Measurements from ENCODE around the gene COIL.

Gene COIL

GRCh38 chr17:56910509-56911235 lies 50.2 kb downstream of the COIL start:
- no peak for DNase-seq (ENCODE audit: low read depth in 1 of 2, low spot score in 1 of 2)

DNA sequence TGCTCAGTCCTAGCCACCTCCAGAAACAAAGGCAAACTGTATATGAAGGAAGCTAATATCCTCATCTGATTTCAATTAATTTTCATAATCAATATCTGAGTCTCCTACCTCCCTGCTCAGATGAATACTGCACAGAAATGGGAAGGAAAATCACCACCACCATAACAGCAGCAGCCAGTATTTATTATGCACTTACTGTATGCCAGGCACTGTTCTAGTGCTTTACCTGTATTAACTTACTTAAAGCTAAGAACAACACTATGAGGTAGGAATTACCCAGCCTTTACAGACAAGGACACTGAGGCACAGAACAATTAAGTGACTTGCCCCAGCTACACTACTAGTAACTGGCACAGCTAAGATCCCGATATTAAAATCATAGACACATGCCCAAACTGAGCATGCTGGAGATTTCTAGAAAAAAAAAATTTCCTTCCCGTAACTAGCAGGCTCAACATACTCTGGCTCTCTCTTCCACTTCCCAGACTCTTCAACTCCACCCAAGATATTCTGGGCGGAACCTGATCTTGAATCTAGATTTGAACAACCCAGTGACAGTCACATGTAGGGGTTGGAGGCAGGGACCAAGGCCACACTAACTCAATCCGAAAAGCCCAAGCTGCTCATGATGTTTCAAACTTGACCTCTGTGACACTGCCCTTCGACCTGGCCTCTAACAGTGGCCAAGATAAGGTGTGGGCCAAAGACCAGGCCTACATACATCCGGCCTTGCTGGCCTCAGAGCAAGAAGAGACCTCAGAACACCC lies 50.9 kb downstream of the COIL start:
- DNase-seq (ENCODE audit: low read depth in 1 of 2, low spot score in 1 of 2), result no peak

GRCh38 chr17:56908001-56908542 lies 52.8 kb downstream of the COIL start:
- DNase-seq (ENCODE audit: low read depth in 1 of 2, low spot score in 1 of 2), result no peak

- no peak for DNase-seq (ENCODE audit: low read depth in 1 of 2, low spot score in 1 of 2)
Observed at GRCh38 chr17:56903560-56903959, 57.3 kb downstream of the COIL start.

DNA sequence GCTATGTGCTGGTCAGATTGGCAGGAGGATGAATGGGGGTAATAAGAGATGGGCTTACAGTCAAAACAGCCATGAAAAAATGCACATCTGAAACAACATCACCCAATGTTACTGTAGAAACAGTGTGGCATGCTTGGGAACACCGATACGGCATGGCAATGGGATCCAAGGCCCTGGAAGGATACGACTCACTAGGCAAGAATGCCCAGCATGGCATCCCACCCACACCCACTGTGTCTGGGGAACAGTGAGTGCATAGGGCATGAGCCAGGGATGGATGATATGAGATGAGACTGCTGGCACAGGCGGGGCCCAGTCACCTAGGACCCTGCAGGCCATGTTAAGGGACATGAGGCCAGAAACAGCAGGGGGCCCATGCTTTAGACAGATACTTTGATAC lies 58.5 kb downstream of the COIL start:
- DNase-seq (ENCODE audit: low read depth in 1 of 2, low spot score in 1 of 2), result no peak

- DNase-seq (ENCODE audit: low read depth in 1 of 2, low spot score in 1 of 2), result no peak
Observed at GRCh38 chr17:56899403-56899802, 61.4 kb downstream of the COIL start.

GRCh38 chr17:56898874-56899273 lies 62.0 kb downstream of the COIL start:
- no peak for DNase-seq (ENCODE audit: low read depth in 1 of 2, low spot score in 1 of 2)

GRCh38 chr17:56897646-56898424 lies 63.0 kb downstream of the COIL start:
- no peak for DNase-seq (ENCODE audit: low read depth in 1 of 2, low spot score in 1 of 2)

- no peak for DNase-seq (ENCODE audit: low read depth in 1 of 2, low spot score in 1 of 2)
Observed at GRCh38 chr17:56896968-56897359, 63.9 kb downstream of the COIL start.

DNA sequence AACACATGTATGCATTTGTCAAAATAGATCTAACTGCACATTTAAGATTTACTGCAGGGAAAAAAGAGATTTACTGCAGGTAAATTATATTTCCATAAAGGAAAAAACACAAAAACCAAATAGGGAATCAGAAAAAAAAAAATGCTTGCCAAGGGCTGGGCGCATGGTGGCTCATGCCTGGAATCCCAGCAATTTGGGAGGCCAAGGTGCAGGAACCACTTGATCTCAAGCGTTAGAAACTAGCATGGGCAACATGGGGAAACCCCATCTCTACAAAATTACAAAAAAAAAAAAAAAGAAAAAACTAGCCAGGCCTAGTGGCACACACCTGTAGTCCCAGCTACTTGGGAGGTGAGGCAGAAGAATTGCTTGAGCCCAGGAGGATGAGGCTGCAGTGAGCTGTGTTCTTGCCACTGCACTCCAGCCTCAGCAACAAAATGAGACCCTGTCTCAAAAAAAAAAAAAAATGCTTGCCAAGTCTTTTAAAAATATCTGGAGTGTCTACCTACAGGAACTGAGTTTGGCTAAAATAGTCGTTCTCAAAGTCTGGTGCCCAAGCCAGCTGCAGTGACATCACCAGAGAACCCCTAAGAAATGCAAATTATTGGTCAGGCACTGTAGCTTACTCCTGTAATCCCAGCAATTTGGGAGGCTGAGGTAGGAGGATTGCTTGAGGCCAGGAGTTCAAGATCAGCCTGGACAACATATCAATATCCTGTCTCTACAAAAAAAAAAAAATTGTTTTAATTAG lies 64.5 kb downstream of the COIL start:
- no peak for DNase-seq (ENCODE audit: low read depth in 1 of 2, low spot score in 1 of 2)

DNA sequence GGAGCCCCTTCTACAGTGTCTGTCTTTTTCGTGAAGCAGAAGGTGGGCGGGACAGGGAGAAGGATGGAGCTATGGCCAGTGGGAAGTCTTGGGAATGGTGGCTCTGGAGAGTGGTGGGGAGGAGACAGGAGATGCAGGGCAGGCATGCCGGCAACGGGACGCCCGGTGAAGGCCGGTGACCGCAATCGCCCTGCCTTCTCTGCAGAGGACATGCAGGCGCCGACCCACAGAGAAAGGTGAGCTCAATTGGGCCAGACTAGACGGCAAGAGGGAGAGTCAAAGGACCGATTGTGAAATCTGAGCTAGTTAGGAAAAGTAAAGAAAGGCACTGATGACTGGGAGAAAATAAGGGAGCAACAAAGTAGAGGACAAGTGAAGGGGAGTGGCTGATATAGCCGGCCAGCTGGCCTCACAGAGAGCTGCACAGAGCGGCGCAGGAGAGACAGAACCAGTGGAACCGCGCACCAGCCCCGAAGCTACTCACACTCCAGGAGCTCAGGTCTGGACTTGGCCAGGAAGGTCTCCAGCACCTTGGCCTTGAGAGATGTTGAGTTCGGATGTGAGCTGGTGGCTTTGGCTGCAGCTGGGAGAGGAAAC lies 65.9 kb downstream of the COIL start:
- DNase-seq (ENCODE audit: low read depth in 1 of 2, low spot score in 1 of 2), result no peak

- DNase-seq (ENCODE audit: low read depth in 1 of 2, low spot score in 1 of 2), result no peak
Observed at GRCh38 chr17:56893503-56893902, 67.3 kb downstream of the COIL start.

DNA sequence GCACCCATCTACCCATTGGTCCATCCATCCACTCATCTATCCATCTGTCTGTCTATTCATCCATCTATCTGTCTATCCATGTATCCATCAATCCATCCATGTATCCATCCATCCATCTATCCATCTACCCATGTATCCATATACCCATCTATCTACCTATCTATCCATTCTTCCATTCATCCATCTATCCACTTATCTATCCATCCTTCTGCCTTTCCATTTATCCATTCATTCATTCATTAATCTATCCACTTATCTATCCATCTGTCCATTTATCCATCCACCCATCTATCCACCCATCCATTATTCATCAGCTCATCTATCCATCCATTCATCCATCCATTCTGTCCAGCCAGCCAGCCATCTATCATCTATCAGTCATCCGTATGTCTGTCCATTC lies 68.5 kb downstream of the COIL start:
- no peak for DNase-seq (ENCODE audit: low read depth in 1 of 2, low spot score in 1 of 2)

- DNase-seq (ENCODE audit: low read depth in 1 of 2, low spot score in 1 of 2), result peak; percentile 16 to 54
Observed at GRCh38 chr17:56891751-56892150, 69.1 kb downstream of the COIL start.

DNA sequence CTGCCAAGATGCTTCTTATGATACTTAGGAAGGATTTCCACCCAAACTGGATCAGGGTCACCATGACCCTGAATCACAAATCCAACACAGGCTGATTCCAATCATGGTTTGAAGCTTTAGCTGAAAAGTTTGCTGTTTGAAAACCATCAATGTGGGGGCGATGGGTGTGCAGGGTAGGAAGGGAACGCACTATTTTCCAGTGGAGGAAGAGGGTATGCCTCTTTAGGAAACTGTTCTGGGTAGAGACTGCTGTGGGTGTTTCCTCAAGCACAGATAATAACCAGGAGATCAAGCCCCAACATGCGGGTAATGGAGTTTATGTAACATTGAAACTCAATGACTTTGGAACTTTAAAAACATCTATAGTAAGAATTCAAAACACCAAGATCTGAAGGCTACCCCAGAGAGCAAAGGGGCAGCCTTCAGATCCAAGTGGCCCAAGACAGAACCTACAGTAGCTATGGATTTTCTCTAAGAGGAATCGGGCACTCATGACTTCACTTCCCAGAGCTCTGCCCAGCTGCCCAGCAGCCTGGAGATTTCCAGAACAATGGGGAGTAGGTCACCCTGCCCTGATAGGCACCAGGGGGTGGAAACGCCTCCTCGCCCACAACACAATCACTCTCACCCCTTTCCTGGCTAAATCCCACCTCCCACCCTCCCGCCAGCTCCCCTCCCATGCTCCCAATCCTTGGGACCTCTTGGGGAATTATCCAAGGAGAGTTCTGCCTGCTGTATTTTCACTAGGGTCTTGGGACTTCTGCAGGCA lies 69.8 kb downstream of the COIL start:
- no peak for DNase-seq (ENCODE audit: low read depth in 1 of 2, low spot score in 1 of 2)

DNA sequence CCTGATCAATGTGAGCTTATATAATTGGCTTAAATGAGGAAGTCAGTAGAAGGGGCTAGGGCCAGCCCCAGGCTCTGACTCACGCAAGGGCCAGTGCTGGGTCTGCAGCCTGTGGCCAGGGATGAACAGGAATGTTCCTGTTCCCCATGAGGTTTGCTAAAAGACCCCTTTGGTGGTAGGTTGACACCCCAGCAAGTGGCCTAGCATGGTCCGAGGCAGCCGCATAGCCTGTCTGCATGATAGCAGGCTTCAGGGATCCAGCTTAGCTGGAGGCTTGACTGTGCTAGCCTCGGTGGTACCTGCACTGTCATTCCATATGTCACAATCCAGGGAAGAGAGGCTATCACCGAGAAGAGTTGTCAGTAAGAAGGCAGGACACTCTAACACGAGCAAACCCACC lies 70.5 kb downstream of the COIL start:
- no peak for DNase-seq (ENCODE audit: low read depth in 1 of 2, low spot score in 1 of 2)
